GM18526 (cell line): ENCODE data around the gene WASL.
A peak's percentile ranks its signal among the peaks of the same experiment; 100 is the strongest.

Source experiments
- POLR2A ChIP-seq: IDR thresholded peaks from 3 replicates; pipeline ENCODE4 v1.6.1; 2011; ENCODE audit not compliant: insufficient read length; ENCODE audit errors: extremely low read depth

Gene WASL

DNA sequence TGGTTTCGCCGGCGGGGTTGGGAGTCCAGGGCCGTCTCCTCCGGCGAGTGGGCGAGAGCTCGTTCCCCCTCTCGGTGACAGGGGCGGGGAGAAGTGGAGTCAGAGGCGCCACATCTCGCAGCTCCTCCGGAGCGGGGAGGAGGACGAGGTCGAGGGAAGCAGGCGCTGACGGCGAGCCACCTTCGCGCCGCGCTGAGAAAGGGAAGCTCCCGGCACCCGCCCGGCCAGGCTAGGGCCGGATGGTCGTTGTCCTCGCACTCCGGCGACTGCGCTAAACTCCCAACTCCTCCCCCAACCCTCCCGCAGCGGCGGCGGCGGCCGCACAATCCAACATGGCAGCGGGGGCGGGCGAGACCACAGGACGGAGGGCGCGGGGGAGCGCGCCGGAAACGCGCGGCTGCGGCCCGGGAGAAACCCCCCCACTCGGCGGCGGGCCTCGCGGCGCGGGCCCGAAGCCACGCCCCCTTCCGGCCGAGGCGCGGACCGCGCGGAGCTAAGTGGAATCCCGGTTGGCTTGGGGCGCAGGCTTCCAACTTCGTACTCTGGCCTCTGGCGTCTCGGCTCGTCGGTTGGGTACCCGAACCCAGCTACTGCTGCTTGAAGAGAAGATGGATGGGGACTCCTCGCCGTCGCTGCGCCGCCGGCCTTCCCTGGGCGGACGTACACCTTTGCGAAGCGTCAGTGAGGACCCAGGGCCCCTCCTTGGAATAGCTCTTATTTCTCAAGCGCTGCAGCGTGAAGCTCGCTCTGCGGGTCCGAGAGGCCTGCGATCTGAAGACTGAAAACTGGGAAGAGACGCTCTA lies at the start of gene WASL:
Gene WASL (minus strand): TSS at position 270 of the 803 bp plus-strand sequence. CDS start 269 bp downstream, at position 1.
- peak; percentile 86 for TF ChIP-seq POLR2A

GRCh38 chr7:123797673-123798531 lies 49.1 kb upstream of the WASL start:
- no peak for TF ChIP-seq POLR2A

- no peak for TF ChIP-seq POLR2A
Observed at GRCh38 chr7:123796568-123796967, 47.8 kb upstream of the WASL start.

- no peak for TF ChIP-seq POLR2A
Observed at GRCh38 chr7:123795917-123796316, 47.1 kb upstream of the WASL start.

DNA sequence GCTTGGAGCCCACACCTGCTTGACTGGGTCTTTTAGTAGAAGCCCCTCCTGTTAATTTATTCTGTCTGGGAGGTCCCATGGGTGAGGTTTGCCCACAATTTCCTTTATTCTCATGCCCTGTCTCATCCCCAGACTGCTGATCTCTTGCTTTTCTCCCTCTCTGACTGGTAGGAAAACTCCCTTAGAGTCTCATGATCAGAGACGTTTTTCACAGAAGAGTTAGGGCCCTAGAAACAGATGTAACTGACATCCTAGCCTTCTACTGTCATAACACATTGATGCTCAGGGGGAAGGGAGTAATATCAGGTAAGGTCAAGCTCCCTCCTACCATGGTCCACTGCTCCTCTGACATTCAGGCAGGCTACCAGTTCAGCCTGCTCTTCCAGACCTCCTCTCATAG lies 43.7 kb upstream of the WASL start:
- no peak for TF ChIP-seq POLR2A

- no peak for TF ChIP-seq POLR2A
Observed at GRCh38 chr7:123791001-123791400, 42.2 kb upstream of the WASL start.

- TF ChIP-seq POLR2A = no peak
Observed at GRCh38 chr7:123789817-123790216, 41.0 kb upstream of the WASL start.

DNA sequence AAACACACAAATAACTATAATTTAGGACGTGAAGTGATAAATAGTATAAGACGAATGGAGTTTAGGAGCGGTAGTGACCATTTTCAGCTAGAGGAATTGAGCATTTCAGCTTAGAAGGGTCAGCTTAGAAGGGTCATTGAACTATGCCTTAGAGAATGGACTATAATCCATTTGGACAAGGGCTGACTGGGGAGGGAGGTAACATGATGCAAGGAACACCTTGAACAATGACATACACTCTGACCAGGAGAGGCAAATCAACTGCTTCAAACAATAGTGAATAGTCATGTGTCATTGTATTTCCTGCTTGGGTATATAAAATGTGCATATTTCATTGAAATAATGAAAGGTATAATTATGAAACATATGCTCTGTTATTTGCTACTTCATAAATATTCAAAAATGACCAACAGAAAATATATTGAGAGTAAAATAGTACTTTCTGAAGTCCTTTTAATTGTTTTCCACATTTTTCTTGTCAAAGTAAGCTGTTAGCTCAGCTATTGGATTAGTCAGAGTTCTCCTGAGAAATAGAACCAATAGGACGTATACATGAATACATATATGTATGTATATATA lies 40.5 kb upstream of the WASL start:
- TF ChIP-seq POLR2A = no peak

DNA sequence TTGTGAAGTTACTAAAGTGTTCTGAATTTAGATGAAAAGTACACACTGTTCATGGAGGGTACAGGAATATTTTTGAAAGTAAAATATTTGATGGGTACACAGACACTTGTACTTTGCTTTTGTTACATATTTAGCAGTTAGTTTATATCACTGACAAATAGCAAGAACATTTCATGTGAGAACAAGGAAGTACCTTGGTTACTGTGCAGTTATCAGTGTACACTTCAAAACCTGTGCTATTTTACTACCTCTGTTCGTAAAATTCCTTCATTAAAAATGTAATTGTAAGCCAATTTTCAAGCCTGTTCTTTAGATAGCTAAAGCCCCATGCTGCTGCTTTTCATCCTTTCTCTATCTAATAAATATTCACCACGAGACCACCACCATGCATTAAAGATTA lies 39.8 kb upstream of the WASL start:
- no peak for TF ChIP-seq POLR2A

DNA sequence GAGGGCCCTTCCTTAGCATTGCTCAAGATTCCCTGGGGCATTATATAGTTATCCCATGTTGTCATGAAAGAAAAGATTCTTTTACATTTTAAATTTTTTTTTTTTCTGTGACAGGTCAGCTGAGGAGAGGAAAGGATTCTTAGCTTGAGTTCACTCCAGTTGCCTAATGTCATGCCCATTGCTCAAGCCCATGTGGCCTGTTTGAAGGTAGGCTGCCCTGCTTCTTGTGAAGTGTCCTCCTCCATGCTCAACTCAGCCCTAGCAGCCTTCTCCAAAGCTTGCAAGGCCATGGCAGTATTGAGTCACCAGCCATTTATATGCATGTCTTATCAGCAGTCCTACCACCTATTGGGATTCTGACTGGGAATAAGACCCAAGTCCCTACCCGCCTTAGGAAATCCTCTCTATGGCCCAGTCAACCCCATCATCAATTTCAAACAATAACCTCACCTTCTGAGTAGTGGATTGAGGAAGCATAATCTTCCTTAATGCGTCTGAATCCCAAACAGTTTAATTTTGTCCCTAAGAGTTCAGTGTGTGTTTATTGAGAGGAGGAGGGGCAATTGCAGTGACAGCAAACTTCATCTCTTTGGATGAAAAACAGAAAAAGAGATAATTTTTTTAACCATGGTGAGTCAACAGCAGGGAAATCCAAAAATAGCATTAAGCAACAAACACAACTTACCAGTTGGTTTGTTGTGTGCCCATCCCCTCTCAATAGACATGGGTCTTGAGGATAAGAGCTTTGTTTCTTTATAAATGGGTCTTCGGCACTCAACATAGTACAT lies 38.6 kb upstream of the WASL start:
- no peak for TF ChIP-seq POLR2A

DNA sequence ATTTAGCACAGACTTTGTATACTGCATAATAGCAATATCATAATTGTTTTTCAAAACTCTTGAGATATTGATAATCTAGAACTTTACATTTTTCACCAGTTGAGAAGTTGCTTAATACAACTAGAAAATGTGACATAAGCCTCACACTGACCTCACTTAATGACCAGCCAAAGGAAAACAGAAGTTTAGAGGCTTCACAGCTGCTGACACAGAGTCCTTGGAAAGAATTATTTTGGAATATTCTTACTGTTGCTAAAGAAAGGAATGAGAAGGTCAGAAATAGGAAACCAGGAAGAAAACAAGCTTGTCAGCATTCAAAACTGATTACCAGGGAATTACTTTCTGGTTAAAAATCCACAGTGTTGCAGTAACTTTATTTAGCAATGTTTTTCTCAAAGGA lies 35.5 kb upstream of the WASL start:
- no peak for TF ChIP-seq POLR2A

DNA sequence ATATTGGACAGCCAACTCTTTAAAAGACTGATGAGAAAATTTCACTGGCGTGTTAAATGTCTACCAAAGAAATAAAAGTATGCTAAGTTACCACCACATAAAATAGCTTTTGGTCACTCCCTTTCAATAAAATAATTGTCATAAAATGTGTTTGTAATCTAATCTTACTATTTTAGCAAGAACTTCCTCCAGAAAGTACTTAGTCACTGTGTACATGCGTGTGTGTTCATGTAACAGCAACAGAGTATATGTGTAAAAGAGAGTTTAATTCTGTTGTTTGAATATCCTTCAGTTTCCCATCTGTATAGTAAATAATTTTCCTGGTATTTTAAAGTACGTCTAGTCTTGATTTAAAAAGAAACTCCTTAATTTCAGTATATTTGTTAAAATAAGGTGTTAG lies 35.0 kb upstream of the WASL start:
- no peak for TF ChIP-seq POLR2A

GRCh38 chr7:123782071-123782798 lies 33.4 kb upstream of the WASL start:
- no peak for TF ChIP-seq POLR2A

DNA sequence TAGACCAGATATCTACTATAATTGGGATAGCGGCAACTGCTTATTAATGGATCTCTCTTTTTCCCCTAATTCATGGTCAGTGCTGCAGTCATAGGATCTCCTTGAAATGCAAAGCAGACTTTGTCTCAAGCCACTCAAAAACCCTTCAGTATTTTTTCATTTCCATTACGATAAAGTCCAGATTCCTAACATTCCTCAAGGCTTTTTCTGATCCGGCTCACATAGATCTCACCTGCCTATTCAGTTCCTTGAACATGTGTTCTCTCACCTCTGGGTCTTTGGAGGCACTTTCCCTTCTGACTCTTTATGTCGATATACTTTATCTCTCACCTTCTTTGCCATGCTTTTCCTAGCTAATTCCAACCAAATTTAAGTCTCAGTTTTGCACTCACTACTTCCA lies 25.7 kb upstream of the WASL start:
- no peak for TF ChIP-seq POLR2A

DNA sequence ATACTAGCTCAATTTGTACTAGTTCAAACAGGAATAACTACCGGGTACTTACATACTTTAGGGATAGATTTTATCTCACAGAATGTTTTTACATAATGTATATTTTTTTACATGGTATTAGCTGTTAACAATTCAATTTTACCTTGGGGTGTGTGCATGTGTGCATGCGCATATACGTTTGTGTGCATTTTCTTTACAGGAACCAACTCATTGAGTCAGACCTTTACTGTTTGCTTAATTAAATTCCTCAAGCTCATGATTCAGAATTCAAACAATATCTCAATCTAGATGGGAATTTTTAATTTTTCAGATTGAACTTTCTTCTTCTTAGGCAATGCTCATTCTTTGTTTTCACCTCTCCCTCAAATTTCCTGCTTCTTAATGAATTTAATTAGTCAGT lies 24.7 kb upstream of the WASL start:
- TF ChIP-seq POLR2A = no peak

DNA sequence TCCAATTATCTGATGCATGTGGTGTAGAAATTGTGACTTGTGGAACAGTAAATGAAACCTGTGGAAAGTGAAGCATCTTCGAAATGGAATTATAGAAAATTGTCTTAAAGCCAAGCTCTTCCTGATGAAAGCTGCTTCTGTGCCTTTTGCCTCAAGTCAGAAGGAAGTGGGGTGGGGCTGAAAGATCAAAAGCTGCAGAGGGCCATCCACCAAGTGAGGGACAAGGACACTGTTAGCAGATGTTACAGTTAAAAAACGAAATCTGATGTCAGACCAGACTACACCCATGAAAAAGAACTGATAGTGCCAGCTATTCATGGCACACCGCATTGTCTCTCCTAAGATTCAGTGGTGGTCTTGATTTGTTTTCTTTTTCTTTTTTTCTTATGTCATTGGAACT lies 23.8 kb upstream of the WASL start:
- no peak for TF ChIP-seq POLR2A
